ENCODE data around the gene DDI2. TPM values are rescaled to one million over a fixed set of nuclear protein-coding genes. Genes with fewer than 3 reads are reported as not detected.
A peak's percentile ranks its signal among the peaks of the same experiment; 100 is the strongest.

Gene DDI2
- polyA plus RNA-seq, 1 donor from 2014 or later: 3.8 TPM

- no peaks in the 10 kb centered on the region for H3K27me3 ChIP-seq (ENCODE audit: insufficient read depth, low read depth, low read length)
- no peaks in the 10 kb centered on the region for H3F3A ChIP-seq (ENCODE audit: insufficient read depth, low read length, poor library complexity, severe bottlenecking)
- H3K9me3 ChIP-seq (ENCODE audit: low read length): no peaks in the 10 kb centered on the region
- no peak overlapping the region for H3K27ac ChIP-seq (ENCODE audit: low read length)
- peaks cover 31% of the 10 kb centered on the region for H3K79me2 ChIP-seq (replicated peaks; ENCODE audit: insufficient read depth, low read length)
- H4K20me1 ChIP-seq (ENCODE audit: insufficient read depth): no peaks in the 10 kb centered on the region
- H3K9me2 ChIP-seq (ENCODE audit: insufficient read depth, low read length): no peaks in the 10 kb centered on the region
- no peak overlapping the region for H2AFZ ChIP-seq (ENCODE audit: low read depth, low read length)
- H3K4me3 ChIP-seq (ENCODE audit: low read length): no peak overlapping the region
- H3K9ac ChIP-seq (ENCODE audit: low read length): no peak overlapping the region
- no peaks in the 10 kb centered on the region for H3K36me3 ChIP-seq (ENCODE audit: insufficient read depth, low read length)
- no peak overlapping the region for H3K4me2 ChIP-seq (ENCODE audit: low read length)
- TF ChIP-seq EP300 (conservative IDR thresholded peaks at IDR 0.05; ENCODE audit: poor library complexity, severe bottlenecking): no peak
- TF ChIP-seq MXI1 (conservative IDR thresholded peaks at IDR 0.05; ENCODE audit: poor library complexity, severe bottlenecking): no peak
- TF ChIP-seq RAD21 (conservative IDR thresholded peaks at IDR 0.05): no peak
- no peak for TF ChIP-seq POLR2AphosphoS5 (IDR thresholded peaks at IDR 0.05)
- TF ChIP-seq EZH2 (IDR thresholded peaks at IDR 0.05; ENCODE audit: borderline replicate concordance, insufficient read depth, low read length, poor library complexity, severe bottlenecking): no peak
- no peak for TF ChIP-seq SMC3 (conservative IDR thresholded peaks at IDR 0.05; ENCODE audit: poor library complexity)
- TF ChIP-seq TAF1 (IDR thresholded peaks at IDR 0.05; ENCODE audit: low read depth): no peak
- no peak for TF ChIP-seq REST (IDR thresholded peaks at IDR 0.05; ENCODE audit: borderline replicate concordance)
- TF ChIP-seq CTCF (IDR thresholded peaks at IDR 0.05; ENCODE audit: poor library complexity, severe bottlenecking): no peak
Measured at GRCh38 chr1:15682936-15683341, 65.7 kb downstream of the DDI2 start.

- no peak for TF ChIP-seq EP300 (conservative IDR thresholded peaks at IDR 0.05; ENCODE audit: poor library complexity, severe bottlenecking)
- no peak for TF ChIP-seq EZH2 (IDR thresholded peaks at IDR 0.05; ENCODE audit: borderline replicate concordance, insufficient read depth, low read length, poor library complexity, severe bottlenecking)
- no peak for TF ChIP-seq TAF1 (IDR thresholded peaks at IDR 0.05; ENCODE audit: low read depth)
- no peak for TF ChIP-seq POLR2AphosphoS5 (IDR thresholded peaks at IDR 0.05)
- no peak for TF ChIP-seq CTCF (IDR thresholded peaks at IDR 0.05; ENCODE audit: poor library complexity, severe bottlenecking)
- TF ChIP-seq RAD21 (conservative IDR thresholded peaks at IDR 0.05): no peak
- TF ChIP-seq SMC3 (conservative IDR thresholded peaks at IDR 0.05; ENCODE audit: poor library complexity): no peak
- no peak for TF ChIP-seq MXI1 (conservative IDR thresholded peaks at IDR 0.05; ENCODE audit: poor library complexity, severe bottlenecking)
- TF ChIP-seq REST (IDR thresholded peaks at IDR 0.05; ENCODE audit: borderline replicate concordance): no peak
- no peaks in the 10 kb centered on the region for H3K9me3 ChIP-seq (ENCODE audit: low read length)
- H3K9ac ChIP-seq (ENCODE audit: low read length): peak overlapping the region; percentile 97
- no peaks in the 10 kb centered on the region for H3K27me3 ChIP-seq (ENCODE audit: insufficient read depth, low read depth, low read length)
- H2AFZ ChIP-seq (ENCODE audit: low read depth, low read length): peak overlapping the region; percentile 93
- no peaks in the 10 kb centered on the region for H3K9me2 ChIP-seq (ENCODE audit: insufficient read depth, low read length)
- H3K79me2 ChIP-seq (replicated peaks; ENCODE audit: insufficient read depth, low read length): peaks cover 33% of the 10 kb centered on the region
- peak overlapping the region; percentile 89 for H3K27ac ChIP-seq (ENCODE audit: low read length)
- H3K4me3 ChIP-seq (ENCODE audit: low read length): peak overlapping the region; percentile 76
- no peaks in the 10 kb centered on the region for H3K36me3 ChIP-seq (ENCODE audit: insufficient read depth, low read length)
- H4K20me1 ChIP-seq (ENCODE audit: insufficient read depth): no peaks in the 10 kb centered on the region
- H3F3A ChIP-seq (ENCODE audit: insufficient read depth, low read length, poor library complexity, severe bottlenecking): no peaks in the 10 kb centered on the region
- H3K4me2 ChIP-seq (ENCODE audit: low read length): peak overlapping the region; percentile 70
Measured at GRCh38 chr1:15683345-15684039, 66.2 kb downstream of the DDI2 start.

Data from neural cell (in vitro differentiated cells).